ENCODE results near the gene SLC16A10.

DNA sequence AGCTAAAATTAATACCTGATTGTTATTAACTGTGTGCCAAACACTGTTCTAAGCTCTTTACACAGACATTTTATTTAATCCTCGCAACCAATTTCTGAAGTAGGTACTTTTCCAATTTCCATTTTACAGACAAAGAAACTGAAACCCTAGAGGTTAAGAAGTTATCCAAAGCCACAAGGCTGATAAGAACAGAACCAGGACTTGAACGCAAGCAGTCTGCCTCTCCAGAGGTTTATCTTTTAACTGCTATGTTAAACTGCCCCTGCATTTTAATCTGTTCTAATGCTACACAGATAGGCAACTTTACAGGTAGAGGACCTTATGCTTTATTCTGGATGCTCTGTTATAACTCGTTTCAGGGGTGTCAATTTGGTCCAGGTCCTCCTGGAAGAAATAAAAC lies 118.2 kb downstream of the SLC16A10 start:
- no peak for TF ChIP-seq FOXK2 (IDR thresholded peaks at IDR 0.05)
- TF ChIP-seq, protein P1, sequence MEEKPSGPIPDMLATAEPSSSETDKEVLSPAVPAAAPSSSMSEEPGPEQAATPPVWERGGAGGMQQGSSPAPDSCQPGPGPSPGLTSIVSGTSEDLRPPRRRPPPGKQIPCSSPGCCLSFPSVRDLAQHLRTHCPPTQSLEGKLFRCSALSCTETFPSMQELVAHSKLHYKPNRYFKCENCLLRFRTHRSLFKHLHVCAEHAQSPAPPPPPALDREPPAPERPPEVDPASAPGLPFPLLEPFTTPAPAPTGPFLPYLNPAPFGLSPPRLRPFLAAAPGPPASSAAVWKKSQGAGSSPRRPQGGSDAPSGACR (CRISPR knock-in tag; IDR thresholded peaks at IDR 0.05) = no peak
- no peak for TF ChIP-seq TBL1XR1 (IDR thresholded peaks at IDR 0.05; ENCODE audit: borderline replicate concordance, low read length, partially characterized antibody)
- no peak for TF ChIP-seq SUZ12 (IDR thresholded peaks at IDR 0.05; ENCODE audit: low read depth, low read length)
- no peak for TF ChIP-seq EZH2 (conservative IDR thresholded peaks at IDR 0.05; ENCODE audit: low read depth, low read length)
- TF ChIP-seq, protein P2, sequence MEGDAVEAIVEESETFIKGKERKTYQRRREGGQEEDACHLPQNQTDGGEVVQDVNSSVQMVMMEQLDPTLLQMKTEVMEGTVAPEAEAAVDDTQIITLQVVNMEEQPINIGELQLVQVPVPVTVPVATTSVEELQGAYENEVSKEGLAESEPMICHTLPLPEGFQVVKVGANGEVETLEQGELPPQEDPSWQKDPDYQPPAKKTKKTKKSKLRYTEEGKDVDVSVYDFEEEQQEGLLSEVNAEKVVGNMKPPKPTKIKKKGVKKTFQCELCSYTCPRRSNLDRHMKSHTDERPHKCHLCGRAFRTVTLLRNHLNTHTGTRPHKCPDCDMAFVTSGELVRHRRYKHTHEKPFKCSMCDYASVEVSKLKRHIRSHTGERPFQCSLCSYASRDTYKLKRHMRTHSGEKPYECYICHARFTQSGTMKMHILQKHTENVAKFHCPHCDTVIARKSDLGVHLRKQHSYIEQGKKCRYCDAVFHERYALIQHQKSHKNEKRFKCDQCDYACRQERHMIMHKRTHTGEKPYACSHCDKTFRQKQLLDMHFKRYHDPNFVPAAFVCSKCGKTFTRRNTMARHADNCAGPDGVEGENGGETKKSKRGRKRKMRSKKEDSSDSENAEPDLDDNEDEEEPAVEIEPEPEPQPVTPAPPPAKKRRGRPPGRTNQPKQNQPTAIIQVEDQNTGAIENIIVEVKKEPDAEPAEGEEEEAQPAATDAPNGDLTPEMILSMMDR (CRISPR knock-in tag; IDR thresholded peaks at IDR 0.05) = no peak
- no peak for TF ChIP-seq YY1 (IDR thresholded peaks at IDR 0.05; ENCODE audit: insufficient read depth, insufficient replicate concordance, low read depth, low read length)
- TF ChIP-seq SOX13 (IDR thresholded peaks at IDR 0.05) = no peak
- TF ChIP-seq SOX13 (CRISPR knock-in tag; conservative IDR thresholded peaks at IDR 0.05 in 1 of 2, IDR thresholded peaks at IDR 0.05 in 1 of 2) = no peak
- TF ChIP-seq POLR2AphosphoS5 (IDR thresholded peaks at IDR 0.05; ENCODE audit: low read depth, low read length) = no peak
- no peak for TF ChIP-seq NONO (IDR thresholded peaks at IDR 0.05)
- TF ChIP-seq NONO (CRISPR knock-in tag; conservative IDR thresholded peaks at IDR 0.05) = no peak
- TF ChIP-seq NFKB2 (CRISPR knock-in tag; IDR thresholded peaks at IDR 0.05; ENCODE audit: borderline replicate concordance) = no peak
- TF ChIP-seq, protein P3, sequence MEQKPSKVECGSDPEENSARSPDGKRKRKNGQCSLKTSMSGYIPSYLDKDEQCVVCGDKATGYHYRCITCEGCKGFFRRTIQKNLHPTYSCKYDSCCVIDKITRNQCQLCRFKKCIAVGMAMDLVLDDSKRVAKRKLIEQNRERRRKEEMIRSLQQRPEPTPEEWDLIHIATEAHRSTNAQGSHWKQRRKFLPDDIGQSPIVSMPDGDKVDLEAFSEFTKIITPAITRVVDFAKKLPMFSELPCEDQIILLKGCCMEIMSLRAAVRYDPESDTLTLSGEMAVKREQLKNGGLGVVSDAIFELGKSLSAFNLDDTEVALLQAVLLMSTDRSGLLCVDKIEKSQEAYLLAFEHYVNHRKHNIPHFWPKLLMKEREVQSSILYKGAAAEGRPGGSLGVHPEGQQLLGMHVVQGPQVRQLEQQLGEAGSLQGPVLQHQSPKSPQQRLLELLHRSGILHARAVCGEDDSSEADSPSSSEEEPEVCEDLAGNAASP (CRISPR knock-in tag; IDR thresholded peaks at IDR 0.05; ENCODE audit: borderline replicate concordance) = no peak
